ENCODE measurements around the gene MRPS23.

Gene MRPS23

GRCh38 chr17:57838453-57838852 is 11.4 kb downstream of the MRPS23 start:
- Histone ChIP-seq H3K27me3 (ENCODE audit: low read length) (no peaks in the 10 kb centered on the region), H3K36me3 (ENCODE audit: low read length) (peaks cover 6% of the 10 kb centered on the region; the same call in 1 of the 2 replicates), H3K9me3 (ENCODE audit: insufficient read depth, low read length) (no peaks in the 10 kb centered on the region), H3K4me3 (ENCODE audit: insufficient read depth, low read length, poor library complexity, severe bottlenecking) (no peak overlapping the region), H3K27ac (ENCODE audit: low read depth, low read length) (no peak overlapping the region), H3K79me2 (ENCODE audit: insufficient read depth, low read length) (no peaks in the 10 kb centered on the region), H2AFZ (ENCODE audit: low read depth, low read length, severe bottlenecking) (no peak overlapping the region), H3K9me2 (replicated peaks; ENCODE audit: insufficient read depth, low read length) (no peaks in the 10 kb centered on the region), H3K4me2 (ENCODE audit: low read depth, low read length, poor library complexity, severe bottlenecking) (no peak overlapping the region), H3K9ac (ENCODE audit: low read length) (no peak overlapping the region), H3F3A (ENCODE audit: insufficient read depth) (no peaks in the 10 kb centered on the region), H4K20me1 (ENCODE audit: low read depth, low read length) (no peaks in the 10 kb centered on the region)
- TF ChIP-seq EZH2phosphoT487 (conservative IDR thresholded peaks at IDR 0.05; ENCODE audit: low read length) = no peak
- TF ChIP-seq CTCF (IDR thresholded peaks at IDR 0.05; ENCODE audit: insufficient read depth, low read length, poor library complexity, severe bottlenecking) = no peak

DNA sequence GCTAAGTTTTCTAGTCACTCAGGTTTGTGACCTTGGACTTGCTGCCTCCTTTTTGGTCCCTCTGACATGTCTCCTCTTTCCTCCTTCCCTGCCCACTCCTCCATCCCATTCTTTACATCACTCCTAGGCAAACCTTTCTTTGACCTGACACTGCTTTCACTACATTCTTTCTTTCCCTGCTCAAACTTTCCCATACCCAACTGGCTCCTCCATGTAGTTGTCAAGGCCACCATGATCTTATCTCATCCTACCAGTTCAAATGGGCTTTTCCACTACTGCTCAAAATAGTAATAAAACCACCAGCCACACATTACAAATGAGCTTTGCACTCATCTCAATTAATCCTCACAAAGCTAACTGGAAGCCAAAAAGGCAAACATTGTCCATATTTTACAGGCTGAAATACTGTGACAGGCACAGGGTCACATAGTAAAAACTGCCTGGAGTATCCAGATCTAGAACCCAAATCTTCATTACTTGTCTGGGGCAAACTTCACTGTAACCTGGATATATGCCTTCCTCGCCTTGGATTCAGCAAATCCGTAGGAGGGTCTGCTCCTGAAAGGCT is 14.4 kb downstream of the MRPS23 start:
- Histone ChIP-seq H3K27ac (ENCODE audit: low read depth, low read length) (no peak overlapping the region), H3K27me3 (ENCODE audit: low read length) (no peaks in the 10 kb centered on the region)

DNA sequence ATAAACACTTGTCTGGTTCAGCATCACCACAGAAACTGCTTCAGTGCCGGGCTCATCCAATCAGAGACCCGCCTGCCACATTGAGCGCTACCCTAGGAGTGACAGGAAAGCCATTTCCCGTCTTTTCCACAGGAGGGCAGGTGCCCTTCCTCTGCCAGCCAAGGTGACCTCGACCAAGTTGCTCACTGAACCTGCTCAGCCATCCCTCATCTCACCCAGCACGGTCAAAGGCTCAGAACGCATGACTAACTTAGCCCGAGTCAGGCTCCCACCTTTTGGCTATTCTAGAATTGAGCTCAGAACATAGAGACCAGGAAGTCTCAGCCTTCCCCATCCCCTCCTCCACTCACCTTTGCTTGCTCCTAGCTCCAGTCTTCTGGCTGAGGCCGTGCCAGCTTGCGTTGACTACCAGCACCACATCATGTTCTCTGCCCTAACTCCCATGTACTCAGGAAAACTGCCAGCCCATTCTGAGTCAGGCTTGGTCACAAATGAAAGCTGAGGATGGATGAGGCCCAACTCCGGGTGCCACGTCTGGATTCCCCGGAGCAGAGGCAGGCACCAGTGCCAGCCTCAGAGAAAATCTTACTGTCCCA is 15.6 kb downstream of the MRPS23 start:
- H3K9ac ChIP-seq (ENCODE audit: low read length) = no peak overlapping the region
- H3K79me2 ChIP-seq (ENCODE audit: insufficient read depth, low read length) = no peaks in the 10 kb centered on the region
- H3K27me3 ChIP-seq (ENCODE audit: low read length) = no peaks in the 10 kb centered on the region

More for the DNA sequence above, 14.4 kb downstream of the MRPS23 start:
- no peaks in the 10 kb centered on the region for H3F3A ChIP-seq (ENCODE audit: insufficient read depth)
- 0 out of 2 replicates have a peak, but pooled peaks cover 3% of the 10 kb centered on the region for H3K36me3 ChIP-seq (ENCODE audit: low read length)
- no peak overlapping the region for H3K9ac ChIP-seq (ENCODE audit: low read length)
- H3K4me3 ChIP-seq (ENCODE audit: insufficient read depth, low read length, poor library complexity, severe bottlenecking) = no peak overlapping the region
- no peaks in the 10 kb centered on the region for H3K9me2 ChIP-seq (replicated peaks; ENCODE audit: insufficient read depth, low read length)
- no peaks in the 10 kb centered on the region for H4K20me1 ChIP-seq (ENCODE audit: low read depth, low read length)
- no peak overlapping the region for H2AFZ ChIP-seq (ENCODE audit: low read depth, low read length, severe bottlenecking)
- H3K79me2 ChIP-seq (ENCODE audit: insufficient read depth, low read length) = no peaks in the 10 kb centered on the region
- H3K9me3 ChIP-seq (ENCODE audit: insufficient read depth, low read length) = no peaks in the 10 kb centered on the region
- no peak for TF ChIP-seq EZH2phosphoT487 (conservative IDR thresholded peaks at IDR 0.05; ENCODE audit: low read length)
- no peak for TF ChIP-seq CTCF (IDR thresholded peaks at IDR 0.05; ENCODE audit: insufficient read depth, low read length, poor library complexity, severe bottlenecking)
- no peak overlapping the region for H3K4me2 ChIP-seq (ENCODE audit: low read depth, low read length, poor library complexity, severe bottlenecking)

More for the DNA sequence above, 15.6 kb downstream of the MRPS23 start:
- Histone ChIP-seq H4K20me1 (ENCODE audit: low read depth, low read length) (no peaks in the 10 kb centered on the region), H3K9me3 (ENCODE audit: insufficient read depth, low read length) (no peaks in the 10 kb centered on the region), H3K9me2 (replicated peaks; ENCODE audit: insufficient read depth, low read length) (no peaks in the 10 kb centered on the region), H3K27ac (ENCODE audit: low read depth, low read length) (no peak overlapping the region), H3F3A (ENCODE audit: insufficient read depth) (no peaks in the 10 kb centered on the region), H3K4me2 (ENCODE audit: low read depth, low read length, poor library complexity, severe bottlenecking) (no peak overlapping the region), H3K36me3 (ENCODE audit: low read length) (0 out of 2 replicates have a peak, but pooled peaks cover under 1% of the 10 kb centered on the region), H2AFZ (ENCODE audit: low read depth, low read length, severe bottlenecking) (no peak overlapping the region), H3K4me3 (ENCODE audit: insufficient read depth, low read length, poor library complexity, severe bottlenecking) (no peak overlapping the region)
- no peak for TF ChIP-seq EZH2phosphoT487 (conservative IDR thresholded peaks at IDR 0.05; ENCODE audit: low read length)

Measured in SU-DHL-6 (cell line).